AG04449 (cell line): Measurements from ENCODE around the gene IL1RL2.

Experiments used
- CTCF ChIA-PET: fragments of 350-600 bp; formaldehyde crosslinking; extraction: SDS; loops from one replicate; lab custom pipeline; 2021; ENCODE audit warnings: antibody characterized with exemption; lab: Yijun Ruan, JAX
- POLR2A ChIA-PET: fragments of 400-600, 350-600 bp; formaldehyde crosslinking; extraction: SDS; loops from one replicate; lab custom pipeline; 2020; ENCODE audit warnings: antibody characterized with exemption, inconsistent platforms; lab: Yijun Ruan, JAX
- DNase-seq: peaks from one replicate; pipeline ENCODE4 v3.0.0-alpha.2; 2010; ENCODE audit warnings: low read depth, low spot score
- H3K4me3 ChIP-seq: 2 replicates; pipeline ENCODE4 v1.5.1; 2011; ENCODE audit warnings: low read depth, mild to moderate bottlenecking, control low read depth, low read length
- CTCF ChIP-seq: IDR thresholded peaks from one replicate; pipeline ENCODE4 v1.5.1; 2011; ENCODE audit warnings: mild to moderate bottlenecking, moderate library complexity, low read length, control low read depth, inconsistent platforms; ENCODE audit not compliant: insufficient read depth; ENCODE audit errors: missing control alignments

IL1RL2 gene

GRCh38 chr2:102154946-102155702 is 31.7 kb upstream of the IL1RL2 start:
- TF ChIP-seq CTCF, result no peak
- no peak overlapping the region for H3K4me3 ChIP-seq
- POLR2A ChIA-PET, result no interaction called here
- no peak for DNase-seq
- CTCF ChIA-PET, result interaction anchor here (1.5 to 20.4 kb wide), 3 partner anchors 11 to 132 kb away, joined by 4 to 298 read pairs (median 62); no protein-coding TSS in a partner anchor

- ChIA-PET CTCF (interaction anchor here (1.0 to 20.4 kb wide), 4 partner anchors 10 to 132 kb away, joined by 3 to 298 read pairs (median 33); no protein-coding TSS in a partner anchor), POLR2A (no interaction called here)
- DNase-seq, result no peak
- no peak for TF ChIP-seq CTCF
- no peak overlapping the region for H3K4me3 ChIP-seq
These were observed 30.9 kb upstream of the IL1RL2 start for GRCh38 chr2:102155703-102156515.

GRCh38 chr2:102158011-102158755 is 28.6 kb upstream of the IL1RL2 start:
- DNase-seq, result no peak
- ChIA-PET CTCF (interaction anchor here (1.0 to 20.4 kb wide), 4 partner anchors 8 to 135 kb away, joined by 4 to 298 read pairs (median 34); no protein-coding TSS in a partner anchor), POLR2A (no interaction called here)
- TF ChIP-seq CTCF, result no peak
- no peak overlapping the region for H3K4me3 ChIP-seq

GRCh38 chr2:102159295-102159694 is 27.5 kb upstream of the IL1RL2 start:
- ChIA-PET POLR2A (interaction anchor here (0.6 kb wide), 1 partner anchor 23 kb away, joined by 3 read pairs; no protein-coding TSS in a partner anchor), CTCF (interaction anchor here (1.0 to 20.4 kb wide), 5 partner anchors 40 to 153 kb away, joined by 3 to 298 read pairs (median 3); no protein-coding TSS in a partner anchor)
- no peak for TF ChIP-seq CTCF

GRCh38 chr2:102166189-102166845 is 20.5 kb upstream of the IL1RL2 start:
- no peak overlapping the region for H3K4me3 ChIP-seq
- ChIA-PET POLR2A (interaction anchor here (0.5 to 1.0 kb wide), 3 partner anchors 24 to 283 kb away, joined by 3 to 5 read pairs (median 3); partner anchors contain the start of gene IL1R1), CTCF (interaction anchor here (0.6 to 20.4 kb wide), 42 partner anchors 13 to 285 kb away, joined by 3 to 298 read pairs (median 5); partner anchors contain the start of gene IL1R1)
- DNase-seq, result peak; percentile 42
- TF ChIP-seq CTCF, result peak; percentile 56

More at GRCh38 chr2:102159295-102159694, 27.5 kb upstream of the IL1RL2 start:
- DNase-seq, result no peak
- H3K4me3 ChIP-seq, result no peak overlapping the region
